ENCODE results near the gene SORCS2.

The SORCS2 gene

DNA sequence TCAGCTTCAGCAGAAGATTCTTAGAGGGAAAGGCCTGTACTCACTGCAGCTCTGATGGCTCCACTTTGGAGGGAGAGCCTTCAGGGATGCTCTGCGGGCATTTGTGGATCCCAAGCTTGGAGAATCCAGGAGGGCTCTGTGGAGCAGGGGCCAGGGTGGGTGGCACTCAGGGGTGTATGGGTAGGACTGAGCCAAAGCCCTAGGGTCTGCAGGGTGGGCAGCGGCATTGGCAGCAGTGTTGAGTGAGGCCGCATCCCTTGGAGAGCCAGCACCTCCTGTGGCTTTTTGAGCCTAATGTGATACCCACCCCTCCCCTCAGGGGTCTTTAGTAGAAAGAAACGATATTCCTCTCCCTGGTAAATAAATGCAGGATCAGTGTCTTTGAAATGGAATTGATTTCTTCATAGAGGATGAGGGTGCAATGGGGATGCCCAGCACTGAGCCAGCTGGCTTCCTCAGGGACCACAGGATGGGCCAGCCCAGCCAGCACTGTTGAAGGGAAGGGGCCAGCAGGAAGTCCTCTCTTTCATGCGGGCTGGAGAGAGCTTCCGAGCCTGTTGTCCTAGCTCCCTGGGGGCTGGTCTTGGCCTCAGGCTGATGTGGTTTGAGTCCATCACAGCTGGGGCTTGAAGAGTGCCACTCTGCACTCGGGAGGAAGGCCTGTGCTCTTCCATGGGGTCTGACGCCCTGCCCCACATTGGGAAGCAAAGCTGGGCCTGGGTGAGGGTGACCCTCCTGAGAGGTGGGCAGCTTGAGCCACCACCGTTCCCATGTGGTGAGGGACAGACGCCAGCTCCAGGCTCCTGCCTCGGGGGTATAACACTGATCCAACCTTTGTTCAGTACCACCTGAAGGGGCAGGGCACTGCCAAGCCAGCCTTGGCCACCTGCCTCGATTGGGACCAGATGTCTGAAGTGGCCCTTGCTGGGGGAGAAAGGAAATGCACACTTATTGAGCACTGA, 192.9 kb downstream of the SORCS2 start:
- Mint-ChIP-seq H3K27me3 (peaks cover 16 to 36% of the 10 kb centered on the region in 2 donors), H3K27ac (no peak overlapping the region), H3K4me1 (ENCODE audit: low read depth in 2 of 2) (no peaks in the 10 kb centered on the region), H3K36me3 (ENCODE audit: insufficient read depth) (no peaks in the 10 kb centered on the region), H3K9me3 (peaks cover 3 to 8% of the 10 kb centered on the region in 2 donors), H3K4me3 (no peak overlapping the region)
- ATAC-seq (replicated peaks), result no peak
- DNase-seq, result no peak

DNA sequence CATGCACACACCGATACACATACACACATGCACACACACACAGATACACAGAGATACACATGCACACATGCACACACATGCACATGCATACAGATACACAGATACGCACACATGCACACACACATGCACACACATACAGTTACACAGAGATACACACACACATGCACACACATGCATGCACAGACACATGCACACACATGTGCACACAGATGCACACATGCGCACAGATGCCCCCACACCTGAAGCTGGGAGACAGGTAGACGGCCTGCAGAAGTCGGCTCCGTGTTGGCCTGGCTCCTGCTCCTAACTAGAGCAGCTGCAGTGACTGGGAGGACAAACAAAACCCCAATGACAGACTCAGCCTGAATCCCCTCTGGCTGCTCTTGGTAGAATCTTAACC, 195.6 kb downstream of the SORCS2 start:
- peaks cover 3 to 8% of the 10 kb centered on the region in 2 donors for H3K9me3 Mint-ChIP-seq
- ATAC-seq (replicated peaks) (no peak), DNase-seq (no peak)
- H3K36me3 Mint-ChIP-seq (ENCODE audit: insufficient read depth), result no peaks in the 10 kb centered on the region
- H3K4me3 Mint-ChIP-seq, result no peak overlapping the region
- no peaks in the 10 kb centered on the region for H3K4me1 Mint-ChIP-seq (ENCODE audit: low read depth in 2 of 2)
- peaks cover 11 to 38% of the 10 kb centered on the region in 2 donors for H3K27me3 Mint-ChIP-seq
- no peak overlapping the region for H3K27ac Mint-ChIP-seq

DNA sequence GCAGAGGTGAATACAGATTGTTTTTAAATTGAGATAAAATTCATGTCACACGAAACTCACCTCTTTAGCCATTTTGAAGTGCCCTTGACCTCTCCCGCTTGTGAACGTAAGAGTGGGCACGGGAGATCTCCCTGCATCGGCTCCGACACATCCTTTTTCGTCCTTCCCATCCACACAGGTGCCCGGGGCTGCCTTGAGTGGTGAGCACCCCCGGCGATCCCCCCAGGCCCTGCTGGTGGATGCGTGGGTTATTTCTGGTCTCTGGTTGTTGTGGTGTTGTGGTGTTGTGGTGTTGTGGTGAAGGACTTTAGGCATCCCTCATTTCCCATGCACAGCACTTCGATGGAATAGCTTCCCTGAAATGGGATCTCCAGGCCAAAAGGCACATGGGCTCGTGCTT, 196.3 kb downstream of the SORCS2 start:
- Mint-ChIP-seq H3K4me3 (no peak overlapping the region), H3K27ac (no peak overlapping the region), H3K36me3 (ENCODE audit: insufficient read depth) (no peaks in the 10 kb centered on the region), H3K27me3 (peaks cover 18 to 45% of the 10 kb centered on the region in 2 donors), H3K9me3 (peaks cover 3 to 8% of the 10 kb centered on the region in 2 donors), H3K4me1 (ENCODE audit: low read depth in 2 of 2) (no peaks in the 10 kb centered on the region)
- DNase-seq (no peak), ATAC-seq (replicated peaks) (no peak)

DNA sequence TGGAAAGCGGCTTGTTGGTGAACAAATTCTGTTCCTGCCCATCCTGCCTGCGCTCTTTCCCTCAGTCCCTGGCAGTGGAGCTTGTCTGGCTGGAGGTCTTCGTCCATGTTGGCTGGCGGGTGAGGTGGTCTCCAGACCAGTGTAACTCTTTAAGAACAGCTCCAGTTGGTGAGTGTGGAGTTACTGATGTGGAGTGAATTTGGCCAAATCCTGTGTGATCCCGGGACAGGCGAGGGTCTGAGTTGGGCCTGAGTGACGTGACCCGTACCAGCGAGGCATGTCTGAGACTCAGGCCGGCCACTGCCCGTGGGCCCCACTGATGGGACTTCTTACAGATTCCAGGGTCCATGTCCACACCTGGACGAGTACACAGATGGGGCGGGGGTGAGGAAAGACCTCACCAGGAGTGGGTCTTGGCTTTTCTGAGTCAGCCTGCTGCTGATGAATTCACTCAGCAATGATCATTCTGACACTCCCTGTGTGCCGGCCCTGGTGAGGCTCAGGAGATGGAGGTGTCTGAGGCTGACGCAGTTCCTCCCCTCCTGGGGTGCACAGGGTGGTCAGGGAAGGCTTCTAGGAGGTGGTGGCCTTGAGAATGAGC, 196.9 kb downstream of the SORCS2 start:
- no peak overlapping the region for H3K27ac Mint-ChIP-seq
- DNase-seq (no peak), ATAC-seq (replicated peaks) (no peak)
- no peaks in the 10 kb centered on the region for H3K36me3 Mint-ChIP-seq (ENCODE audit: insufficient read depth)
- peaks cover 3 to 8% of the 10 kb centered on the region in 2 donors for H3K9me3 Mint-ChIP-seq
- peaks cover 21 to 51% of the 10 kb centered on the region in 2 donors for H3K27me3 Mint-ChIP-seq
- H3K4me1 Mint-ChIP-seq (ENCODE audit: low read depth in 2 of 2), result no peaks in the 10 kb centered on the region
- H3K4me3 Mint-ChIP-seq, result no peak overlapping the region

DNA sequence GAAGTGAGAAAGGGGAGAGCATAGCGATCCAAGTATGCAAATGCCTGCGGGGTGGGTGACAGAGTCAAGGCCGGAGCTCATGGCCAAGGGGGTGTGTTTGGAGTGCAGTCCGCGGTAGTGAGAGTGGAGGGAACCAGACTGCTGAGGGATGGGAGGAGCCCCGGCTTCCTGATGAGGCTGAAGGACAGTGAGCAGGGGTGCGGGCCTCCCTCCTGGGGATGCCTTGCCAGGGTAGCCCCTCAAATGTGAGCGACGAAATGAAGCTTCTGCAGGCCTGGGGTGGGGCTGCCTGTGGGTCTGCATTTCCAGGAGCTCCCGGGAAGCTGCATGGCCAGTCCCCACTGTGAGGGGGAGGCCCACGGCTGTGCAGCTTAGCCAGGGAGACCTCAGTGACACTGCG, 197.4 kb downstream of the SORCS2 start:
- H3K27ac Mint-ChIP-seq, result no peak overlapping the region
- no peak for DNase-seq

DNA sequence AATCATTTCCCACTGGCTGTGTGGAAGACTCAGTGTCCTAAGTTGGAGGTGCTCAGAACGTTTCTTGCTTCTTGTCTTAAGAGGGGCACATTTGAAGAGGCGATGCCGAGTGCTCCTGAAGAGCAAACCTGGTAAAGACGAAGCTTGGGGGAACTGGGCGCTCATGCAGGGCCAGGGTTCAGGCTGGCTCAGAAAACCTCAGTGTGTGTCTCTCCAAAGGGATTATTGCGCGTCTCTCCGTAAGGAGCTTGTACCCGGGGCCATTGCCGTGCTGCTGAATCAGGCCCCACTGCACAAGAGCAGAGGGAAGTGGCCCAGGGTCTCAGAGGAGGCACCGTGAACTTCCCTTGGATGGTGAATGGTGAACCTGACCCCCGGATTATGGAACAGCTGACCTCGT, 198.0 kb downstream of the SORCS2 start:
- H3K4me3 Mint-ChIP-seq, result no peak overlapping the region
- ATAC-seq (replicated peaks), result no peak
- peak overlapping the region in 1 of 2 donors; percentile 74 for H3K27ac Mint-ChIP-seq
- DNase-seq, result no peak
- peaks cover 21 to 62% of the 10 kb centered on the region in 2 donors for H3K27me3 Mint-ChIP-seq
- no peaks in the 10 kb centered on the region for H3K4me1 Mint-ChIP-seq (ENCODE audit: low read depth in 2 of 2)
- peaks cover 3 to 8% of the 10 kb centered on the region in 2 donors for H3K9me3 Mint-ChIP-seq
- no peaks in the 10 kb centered on the region for H3K36me3 Mint-ChIP-seq (ENCODE audit: insufficient read depth)

More for the DNA sequence above, 197.4 kb downstream of the SORCS2 start:
- no peaks in the 10 kb centered on the region for H3K4me1 Mint-ChIP-seq (ENCODE audit: low read depth in 2 of 2)
- no peak for ATAC-seq (replicated peaks)
- peaks cover 3 to 8% of the 10 kb centered on the region in 2 donors for H3K9me3 Mint-ChIP-seq
- no peaks in the 10 kb centered on the region for H3K36me3 Mint-ChIP-seq (ENCODE audit: insufficient read depth)
- no peak overlapping the region for H3K4me3 Mint-ChIP-seq
- peaks cover 21 to 56% of the 10 kb centered on the region in 2 donors for H3K27me3 Mint-ChIP-seq

DNA sequence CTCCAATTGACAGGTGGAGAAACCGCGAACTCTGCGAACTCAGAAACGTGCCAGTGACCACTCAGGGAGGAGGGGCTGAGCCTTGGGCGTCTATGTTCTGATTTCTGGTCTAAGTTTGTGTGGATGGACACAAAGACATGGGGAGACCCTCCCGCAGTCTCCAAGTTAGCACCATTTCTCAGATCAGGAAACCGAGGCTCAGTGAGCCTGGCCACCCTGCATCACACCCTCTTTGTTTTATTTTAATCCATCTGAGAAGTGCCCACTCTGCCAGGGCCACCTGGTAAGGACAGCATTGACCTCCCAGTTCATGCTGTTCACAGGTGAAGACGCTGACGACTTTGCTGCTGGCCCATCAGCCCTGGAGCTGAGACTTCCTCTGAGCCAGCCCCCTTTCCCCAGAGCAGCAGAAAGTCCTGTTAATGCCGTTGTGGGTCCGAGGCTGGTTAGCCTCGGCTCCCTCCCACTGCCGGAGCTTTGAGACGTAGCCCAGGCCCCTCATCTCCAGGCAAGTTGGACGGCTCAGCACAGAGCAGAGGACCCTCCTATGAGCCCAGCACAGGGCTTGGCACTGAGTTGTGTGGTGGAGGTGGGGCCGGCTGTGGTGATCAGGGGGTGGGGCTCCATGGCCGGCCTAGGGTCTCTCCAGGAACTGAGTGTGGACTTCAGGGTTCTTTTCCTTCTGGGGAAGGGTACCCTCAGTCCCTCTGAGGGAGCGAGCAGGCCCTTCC, 198.7 kb downstream of the SORCS2 start:
- Mint-ChIP-seq H3K4me3 (no peak overlapping the region), H3K27me3 (peaks cover 21 to 62% of the 10 kb centered on the region in 2 donors), H3K9me3 (peaks cover 3 to 8% of the 10 kb centered on the region in 2 donors), H3K27ac (no peak overlapping the region), H3K4me1 (ENCODE audit: low read depth in 2 of 2) (no peaks in the 10 kb centered on the region), H3K36me3 (ENCODE audit: insufficient read depth) (no peaks in the 10 kb centered on the region)
- ATAC-seq (replicated peaks), result no peak
- DNase-seq, result no peak

DNA sequence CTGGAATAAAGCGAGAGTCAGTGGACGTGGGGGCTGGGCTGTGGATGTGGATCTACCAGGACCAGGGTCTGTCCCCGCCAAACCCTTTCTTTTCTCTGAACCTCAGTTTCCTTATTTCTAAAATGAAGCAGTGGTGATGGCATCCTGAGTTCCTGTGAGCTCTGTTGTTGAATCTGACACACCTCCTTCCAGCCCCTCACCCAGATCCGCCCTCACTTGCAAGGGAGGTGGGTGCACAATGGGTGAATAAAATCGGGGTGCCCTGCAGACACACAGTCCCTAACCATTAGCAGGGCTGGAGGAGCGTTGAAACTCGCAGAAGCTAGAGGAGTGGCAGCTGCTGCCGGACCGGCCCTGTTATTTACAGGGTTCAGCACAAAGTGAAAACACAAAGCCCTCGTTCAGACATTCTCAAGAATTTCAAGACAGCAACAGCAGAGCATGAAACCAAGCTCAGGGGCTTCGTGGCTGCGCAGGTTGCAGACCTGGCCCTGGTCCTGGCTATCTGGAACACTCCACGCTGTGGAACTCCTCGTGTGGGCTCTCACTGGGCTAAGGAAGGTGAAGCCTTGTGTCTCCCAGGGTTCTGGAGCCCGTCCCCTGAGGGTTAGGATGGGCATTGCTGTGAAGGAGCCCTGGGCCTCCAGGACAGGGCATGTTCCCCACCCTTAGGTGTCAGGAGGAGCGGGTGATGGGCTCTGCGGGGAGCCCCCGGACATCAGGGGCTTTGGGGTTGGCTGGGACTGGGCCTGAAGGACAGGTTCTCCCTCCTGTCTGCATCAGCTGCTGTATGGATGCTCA, 199.5 kb downstream of the SORCS2 start:
- H3K27ac Mint-ChIP-seq, result no peak overlapping the region
- no peak overlapping the region for H3K4me3 Mint-ChIP-seq
- H3K36me3 Mint-ChIP-seq (ENCODE audit: insufficient read depth), result no peaks in the 10 kb centered on the region
- no peaks in the 10 kb centered on the region for H3K4me1 Mint-ChIP-seq (ENCODE audit: low read depth in 2 of 2)
- H3K9me3 Mint-ChIP-seq, result peaks cover 3 to 8% of the 10 kb centered on the region in 2 donors
- no peak for ATAC-seq (replicated peaks)
- H3K27me3 Mint-ChIP-seq, result peaks cover 27 to 62% of the 10 kb centered on the region in 2 donors
- DNase-seq, result no peak

DNA sequence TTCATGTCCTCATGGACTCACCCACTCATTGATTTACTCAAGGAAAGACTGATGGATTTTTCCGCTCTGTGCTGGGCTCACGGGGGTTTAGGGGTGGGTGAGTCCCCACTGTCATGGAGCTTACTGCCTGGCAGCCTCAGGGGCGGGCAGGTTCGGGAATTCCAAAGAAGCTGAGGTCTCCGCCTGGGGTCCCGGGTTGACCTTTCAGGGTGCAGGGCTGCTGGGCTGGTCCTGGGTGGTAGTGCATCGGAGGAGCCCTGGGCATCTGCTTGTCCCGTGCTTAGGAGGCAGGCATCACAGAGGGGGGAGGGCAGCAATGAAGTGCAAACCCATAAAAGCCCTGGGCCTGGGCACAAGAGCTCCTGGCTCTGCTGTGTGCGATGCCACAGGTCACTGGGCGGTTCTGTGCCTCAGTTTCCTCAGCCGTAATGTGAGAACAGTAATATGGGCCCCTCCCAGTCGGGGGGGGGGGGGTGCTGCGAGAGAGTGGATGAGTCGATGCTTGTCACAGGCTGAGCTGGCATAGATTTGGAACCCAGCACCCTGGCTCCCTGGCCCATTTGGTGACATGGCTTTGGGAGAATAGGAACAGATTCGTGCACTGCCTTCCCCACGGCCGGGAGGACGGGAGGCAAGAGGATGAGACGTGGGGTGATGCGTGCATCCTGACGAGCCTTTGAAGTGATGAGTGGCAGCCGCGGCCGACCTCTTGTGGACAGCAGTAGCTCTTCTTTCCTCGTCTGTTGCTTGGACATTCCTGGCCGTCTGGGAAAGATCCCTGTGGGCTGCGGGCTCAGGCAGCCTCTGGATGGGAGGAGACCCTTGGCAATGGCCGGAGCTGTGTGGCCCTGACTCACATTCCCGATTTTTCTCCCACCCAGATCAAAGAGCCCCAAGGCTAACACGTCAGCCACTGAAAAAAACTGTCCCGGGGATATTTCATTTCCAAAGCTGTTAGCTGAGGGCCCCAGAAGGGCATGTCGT, 200.4 kb downstream of the SORCS2 start:
- H3K4me3 Mint-ChIP-seq, result no peak overlapping the region
- peaks cover 33 to 68% of the 10 kb centered on the region in 2 donors for H3K27me3 Mint-ChIP-seq
- ATAC-seq (replicated peaks), result no peak
- H3K27ac Mint-ChIP-seq, result no peak overlapping the region
- H3K4me1 Mint-ChIP-seq (ENCODE audit: low read depth in 2 of 2), result no peaks in the 10 kb centered on the region
- H3K36me3 Mint-ChIP-seq (ENCODE audit: insufficient read depth), result no peaks in the 10 kb centered on the region
- DNase-seq, result no peak
- peaks cover 2 to 3% of the 10 kb centered on the region in 2 donors for H3K9me3 Mint-ChIP-seq

DNA sequence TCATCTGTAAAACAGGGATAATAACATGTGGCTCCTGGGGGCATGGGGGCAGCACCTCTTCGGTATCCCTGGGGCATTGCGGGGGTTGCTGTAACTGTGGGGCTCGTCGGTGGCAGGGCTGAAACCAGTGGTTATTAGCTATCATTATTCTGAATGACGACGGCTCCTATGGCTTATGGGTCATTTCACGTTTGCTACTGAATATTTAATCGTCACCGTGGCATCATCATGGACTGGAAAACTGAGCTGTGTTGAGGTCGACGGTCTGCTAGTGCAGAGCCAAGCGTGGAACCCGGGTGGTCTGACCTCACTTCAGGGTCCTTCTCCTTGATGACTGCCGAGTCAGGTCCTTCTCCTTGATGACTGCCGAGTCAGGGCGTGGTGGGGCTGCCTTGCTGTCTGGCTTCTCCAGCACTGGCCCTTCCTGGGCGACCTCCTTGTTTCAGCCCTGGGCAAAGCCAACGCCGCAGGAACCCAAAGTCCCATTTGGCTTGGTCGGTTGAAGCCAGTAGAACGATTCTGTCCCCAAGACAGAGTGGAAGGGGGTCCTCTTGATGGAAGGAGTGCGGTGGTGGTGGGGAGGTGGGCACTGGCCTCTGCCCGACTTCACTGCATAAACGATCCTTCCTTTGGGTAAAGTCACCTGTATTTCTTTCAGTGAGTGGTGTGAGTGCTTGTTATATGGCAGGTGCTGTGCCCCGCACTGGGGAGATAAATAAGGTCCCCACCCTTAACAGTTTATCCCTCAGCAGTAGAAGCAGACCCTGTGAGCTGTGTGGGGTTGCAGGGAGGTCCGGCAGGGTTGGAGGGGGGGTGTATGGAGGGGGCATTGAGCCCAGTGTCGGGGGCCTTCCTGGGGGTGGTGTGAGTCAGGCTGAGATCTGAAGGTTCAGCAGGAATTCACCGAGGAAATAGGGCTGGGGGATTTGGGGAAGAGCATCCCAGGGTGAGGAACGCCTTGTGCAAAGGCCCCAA, 201.6 kb downstream of the SORCS2 start:
- Mint-ChIP-seq H3K9me3 (no peaks in the 10 kb centered on the region), H3K36me3 (ENCODE audit: insufficient read depth) (no peaks in the 10 kb centered on the region), H3K27me3 (peaks cover 43 to 72% of the 10 kb centered on the region in 2 donors), H3K4me1 (ENCODE audit: low read depth in 2 of 2) (no peaks in the 10 kb centered on the region), H3K27ac (no peak overlapping the region), H3K4me3 (no peak overlapping the region)
- ATAC-seq (replicated peaks), result no peak
- DNase-seq, result no peak

DNA sequence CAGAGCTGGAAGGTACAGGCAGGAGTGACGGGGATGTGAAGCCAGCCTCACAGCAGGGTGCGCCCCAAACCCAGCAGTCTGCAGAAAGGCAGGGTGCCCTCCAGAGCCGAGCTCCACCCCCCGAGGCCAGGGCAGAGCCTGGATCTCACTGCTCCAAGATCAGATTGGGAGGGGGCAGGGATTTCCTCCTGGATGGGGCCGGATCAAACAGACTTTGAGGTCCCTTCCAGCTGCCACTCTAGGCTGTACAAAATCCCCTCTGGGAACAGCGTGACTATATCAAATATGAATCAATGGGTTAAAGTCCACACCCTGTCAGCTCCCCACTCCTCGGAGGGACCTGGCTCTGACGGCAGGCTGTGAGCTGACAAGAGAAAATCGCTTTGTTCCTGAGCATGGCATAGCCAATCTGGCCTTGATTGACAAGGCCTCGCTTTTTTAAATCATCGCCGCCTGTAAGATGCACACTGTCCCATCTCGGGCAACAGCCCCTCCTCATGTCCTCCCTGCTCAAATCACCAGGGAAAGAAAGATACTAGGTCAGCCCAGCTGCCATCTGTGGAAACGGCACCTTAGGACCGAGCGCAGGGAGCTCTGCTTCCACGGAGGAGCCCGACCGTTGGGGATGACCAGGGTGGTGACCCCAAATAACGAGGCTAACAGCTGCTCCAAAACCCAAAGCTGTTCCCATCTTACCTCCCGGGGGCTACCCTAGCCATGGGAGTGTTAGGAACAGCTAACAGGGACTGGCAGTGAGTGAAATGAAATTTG, 202.5 kb downstream of the SORCS2 start:
- H3K9me3 Mint-ChIP-seq, result no peaks in the 10 kb centered on the region
- no peak overlapping the region for H3K27ac Mint-ChIP-seq
- no peaks in the 10 kb centered on the region for H3K36me3 Mint-ChIP-seq (ENCODE audit: insufficient read depth)
- DNase-seq, result no peak
- no peak for ATAC-seq (replicated peaks)
- H3K27me3 Mint-ChIP-seq, result peaks cover 47 to 64% of the 10 kb centered on the region in 2 donors
- H3K4me3 Mint-ChIP-seq, result no peak overlapping the region
- no peaks in the 10 kb centered on the region for H3K4me1 Mint-ChIP-seq (ENCODE audit: low read depth in 2 of 2)
